Neural crest cell (in vitro differentiated cells): ENCODE data around the gene MARK2. TPM values are rescaled to one million over a fixed set of nuclear protein-coding genes. Genes with fewer than 3 reads are reported as not detected.

Source experiments
- DNase-seq: peaks from one replicate; pipeline ENCODE4 v3.0.0; 2021; ENCODE audit warnings: low read depth, mixed read lengths, low spot score
- H3K27ac Mint-ChIP-seq: one replicate; pipeline ENCODE4 v1.8.0; 2021; ENCODE audit warnings: mild to moderate bottlenecking, mixed read lengths; ENCODE audit not compliant: unreplicated experiment
- H3K27me3 Mint-ChIP-seq: 2 replicates; pipeline ENCODE4 v1.8.0; 2021; ENCODE audit warnings: low read depth, mild to moderate bottlenecking, mixed read lengths
- H3K36me3 Mint-ChIP-seq: 2 replicates; pipeline ENCODE4 v1.8.0; 2021; ENCODE audit warnings: low read depth, mild to moderate bottlenecking, mixed read lengths
- H3K4me1 Mint-ChIP-seq: 2 replicates; pipeline ENCODE4 v1.8.0; 2021; ENCODE audit warnings: mixed read lengths
- H3K4me3 Mint-ChIP-seq: one replicate; pipeline ENCODE4 v1.8.0; 2021; ENCODE audit warnings: mild to moderate bottlenecking, mixed read lengths
- H3K9me3 Mint-ChIP-seq: 2 replicates; pipeline ENCODE4 v1.8.0; 2021; ENCODE audit warnings: mixed read lengths
- CTCF ChIP-seq: fragments of 200-600 bp; sonication (generic); conservative IDR thresholded peaks from 2 replicates; pipeline ENCODE4 v1.5.0; 2021; ENCODE audit warnings: antibody characterized with exemption, mild to moderate bottlenecking
- total RNA-seq: library from RNA; stranded (reverse); gene quantifications from 2 replicates; pipeline ENCODE4 v1.2.1, GENCODE V29; 2021

Gene MARK2
- total RNA-seq, 1 donor from 2014 or later: 42.4 TPM

GRCh38 chr11:63832336-63832735 lies 6.6 kb upstream of the MARK2 start:
- H3K4me3 Mint-ChIP-seq: no peak overlapping the region
- H3K36me3 Mint-ChIP-seq: no peaks in the 10 kb centered on the region
- H3K27me3 Mint-ChIP-seq: no peaks in the 10 kb centered on the region
- TF ChIP-seq CTCF: no peak
- no peak for DNase-seq
- H3K4me1 Mint-ChIP-seq: peaks cover 5% of the 10 kb centered on the region
- no peak overlapping the region for H3K27ac Mint-ChIP-seq
- H3K9me3 Mint-ChIP-seq: no peaks in the 10 kb centered on the region

GRCh38 chr11:63833048-63833447 lies 5.9 kb upstream of the MARK2 start:
- H3K9me3 Mint-ChIP-seq: no peaks in the 10 kb centered on the region
- no peak overlapping the region for H3K4me3 Mint-ChIP-seq
- H3K27ac Mint-ChIP-seq: no peak overlapping the region
- no peaks in the 10 kb centered on the region for H3K27me3 Mint-ChIP-seq
- peaks cover 7% of the 10 kb centered on the region for H3K4me1 Mint-ChIP-seq
- no peak for TF ChIP-seq CTCF
- DNase-seq: no peak
- H3K36me3 Mint-ChIP-seq: no peaks in the 10 kb centered on the region

GRCh38 chr11:63834535-63835157 lies 4.3 kb upstream of the MARK2 start:
- Mint-ChIP-seq H3K4me3 (peak overlapping the region; percentile 3), H3K9me3 (no peaks in the 10 kb centered on the region), H3K27me3 (no peaks in the 10 kb centered on the region), H3K36me3 (no peaks in the 10 kb centered on the region), H3K4me1 (peaks cover 12% of the 10 kb centered on the region), H3K27ac (no peak overlapping the region)
- no peak for DNase-seq
- no peak for TF ChIP-seq CTCF

GRCh38 chr11:63835158-63835545 lies 3.8 kb upstream of the MARK2 start:
- DNase-seq: no peak

GRCh38 chr11:63837027-63837688 lies 1.8 kb upstream of the MARK2 start:
- Mint-ChIP-seq H3K4me1 (peaks cover 36% of the 10 kb centered on the region), H3K27me3 (no peaks in the 10 kb centered on the region), H3K9me3 (no peaks in the 10 kb centered on the region), H3K4me3 (peak overlapping the region; percentile 94), H3K36me3 (no peaks in the 10 kb centered on the region), H3K27ac (no peak overlapping the region)
- peak; percentile 91 for TF ChIP-seq CTCF
- peak; percentile 76 for DNase-seq

More at GRCh38 chr11:63835158-63835545, 3.8 kb upstream of the MARK2 start:
- peaks cover 17% of the 10 kb centered on the region for H3K4me1 Mint-ChIP-seq
- no peak overlapping the region for H3K27ac Mint-ChIP-seq
- no peaks in the 10 kb centered on the region for H3K36me3 Mint-ChIP-seq
- TF ChIP-seq CTCF: no peak
- no peaks in the 10 kb centered on the region for H3K9me3 Mint-ChIP-seq
- no peak overlapping the region for H3K4me3 Mint-ChIP-seq
- H3K27me3 Mint-ChIP-seq: no peaks in the 10 kb centered on the region
